ENCODE measurements around the gene SLC6A18. TPM values are rescaled to one million over a fixed set of nuclear protein-coding genes. Genes with fewer than 3 reads are reported as not detected.

Gene SLC6A18
- total RNA-seq, 2 donors from 2014 or later: 0.11 TPM; not detected in 1

- ATAC-seq (peak; percentile 0), DNase-seq (peak in 1 of 2 donors; percentile 16)
- intact Hi-C loops (cut with DNase I, micrococcal nuclease): no loop called here
Measured at GRCh38 chr5:1200495-1201326, 24.5 kb upstream of the SLC6A18 start.

DNA sequence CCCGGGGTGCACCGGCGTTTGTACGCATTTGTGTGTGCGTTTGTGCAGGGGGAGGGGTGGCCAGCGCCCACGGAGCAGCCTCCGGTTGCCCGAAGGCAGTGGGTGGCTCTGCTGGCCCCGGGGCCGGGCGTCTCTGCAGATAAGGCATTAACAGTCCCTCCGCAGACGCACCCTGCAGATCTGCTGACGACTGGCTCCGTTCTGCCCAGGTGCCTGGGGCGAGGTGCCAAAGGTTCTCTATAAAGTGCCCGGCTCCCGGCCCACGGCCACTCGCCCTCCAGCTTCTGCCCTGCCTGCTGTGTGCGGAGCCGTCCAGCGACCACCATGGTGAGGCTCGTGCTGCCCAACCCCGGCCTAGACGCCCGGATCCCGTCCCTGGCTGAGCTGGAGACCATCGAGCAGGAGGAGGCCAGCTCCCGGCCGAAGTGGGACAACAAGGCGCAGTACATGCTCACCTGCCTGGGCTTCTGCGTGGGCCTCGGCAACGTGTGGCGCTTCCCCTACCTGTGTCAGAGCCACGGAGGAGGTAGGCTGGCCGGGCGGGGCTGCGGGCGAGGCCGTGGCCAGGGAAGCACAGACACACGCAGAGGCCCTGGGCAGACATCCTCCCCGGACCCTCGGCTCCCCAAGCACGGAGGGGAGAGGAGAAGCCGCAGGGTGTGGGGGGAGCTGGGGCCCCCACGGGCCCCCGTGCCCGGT is 23.7 kb upstream of the SLC6A18 start, which contains the start of gene SLC6A19:
SLC6A19 (plus strand) TSS at position 269 of the 699 bp plus-strand sequence; CDS start at position 325, 56 bp downstream.
- DNase-seq (peak; percentile 27 to 47), ATAC-seq (peak; percentile 72)
- intact Hi-C loops (cut with DNase I, micrococcal nuclease): no loop called here

GRCh38 chr5:1202026-1202797 is 23.0 kb upstream of the SLC6A18 start:
- ATAC-seq (peak; percentile 15), DNase-seq (peak in 1 of 2 donors; percentile 21)
- intact Hi-C loops (cut with DNase I, micrococcal nuclease): no loop called here

GRCh38 chr5:1202798-1203185 is 22.4 kb upstream of the SLC6A18 start:
- no peak for ATAC-seq
- intact Hi-C loops (cut with DNase I, micrococcal nuclease): no loop called here
- peak in 1 of 2 donors; percentile 9 for DNase-seq

DNA sequence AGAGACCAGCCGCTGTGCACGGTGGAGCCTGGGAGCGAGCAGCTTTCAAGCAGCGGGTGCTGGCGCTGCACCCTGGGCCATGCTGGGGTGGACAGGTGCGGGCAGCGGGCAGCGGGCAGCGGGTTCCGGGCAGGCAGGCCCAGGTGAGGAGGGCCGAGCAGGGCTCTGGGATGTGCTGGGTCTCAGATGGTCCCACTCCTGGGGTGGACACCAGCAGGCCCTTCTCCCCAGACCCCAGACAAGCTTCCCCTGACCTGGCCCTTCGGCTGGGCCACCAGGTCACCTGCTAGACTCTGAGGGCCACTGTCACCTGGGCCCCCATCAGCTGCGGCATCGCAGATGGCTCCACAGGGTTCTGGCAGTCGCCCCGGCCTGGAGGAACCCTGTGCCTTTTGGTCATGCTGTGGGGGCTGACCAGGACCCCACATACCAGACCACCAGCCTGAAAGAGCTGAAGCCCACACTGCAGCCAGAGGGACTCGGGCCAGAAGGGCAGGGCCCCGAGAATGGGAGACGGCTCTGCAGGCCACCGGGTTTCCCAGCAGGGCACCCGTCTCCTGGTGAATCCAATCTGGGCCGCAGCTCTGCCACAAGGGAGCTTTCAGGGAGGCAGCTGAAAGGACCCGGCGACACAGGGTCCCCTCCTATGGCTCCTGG is 21.7 kb upstream of the SLC6A18 start:
- intact Hi-C loops (cut with DNase I, micrococcal nuclease): no loop called here
- ATAC-seq (no peak), DNase-seq (peak in 1 of 2 donors; percentile 22)

- ATAC-seq (no peak), DNase-seq (peak in 1 of 2 donors; percentile 18)
- intact Hi-C loops (cut with DNase I, micrococcal nuclease): no loop called here
Measured at GRCh38 chr5:1203968-1204692, 21.1 kb upstream of the SLC6A18 start.

- DNase-seq (peak in 1 of 2 donors; percentile 28), ATAC-seq (peak; percentile 32)
- intact Hi-C loops (cut with DNase I, micrococcal nuclease): no loop called here
Measured at GRCh38 chr5:1204693-1205242, 20.4 kb upstream of the SLC6A18 start.

GRCh38 chr5:1205255-1206180 is 19.7 kb upstream of the SLC6A18 start:
- intact Hi-C loops (cut with DNase I, micrococcal nuclease): no loop called here
- DNase-seq: no peak
- ATAC-seq: no peak

GRCh38 chr5:1206521-1207412 is 18.4 kb upstream of the SLC6A18 start:
- DNase-seq: no peak
- intact Hi-C loops (cut with DNase I, micrococcal nuclease): no loop called here
- no peak for ATAC-seq

DNA sequence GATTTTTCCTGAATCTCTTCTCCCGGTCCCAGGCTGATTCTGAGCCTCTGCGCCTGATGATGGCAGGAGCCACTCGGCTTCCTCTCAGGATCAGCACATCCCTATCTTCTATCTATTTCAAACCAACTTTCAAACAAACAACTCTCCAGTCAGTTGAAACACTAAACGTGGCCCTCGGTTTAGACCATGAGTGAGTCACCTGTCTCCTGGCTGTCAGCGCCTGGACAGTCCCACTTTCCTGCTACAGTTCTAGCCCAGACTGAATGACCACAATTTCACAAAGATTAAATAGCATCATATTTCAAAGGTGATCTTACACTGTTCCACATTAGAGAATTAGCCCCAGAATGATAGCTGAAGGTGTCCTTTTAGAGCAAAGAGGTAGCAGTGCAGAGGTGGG is 17.6 kb upstream of the SLC6A18 start:
- ATAC-seq (no peak), DNase-seq (no peak)
- intact Hi-C loops (cut with DNase I, micrococcal nuclease): no loop called here

DNA sequence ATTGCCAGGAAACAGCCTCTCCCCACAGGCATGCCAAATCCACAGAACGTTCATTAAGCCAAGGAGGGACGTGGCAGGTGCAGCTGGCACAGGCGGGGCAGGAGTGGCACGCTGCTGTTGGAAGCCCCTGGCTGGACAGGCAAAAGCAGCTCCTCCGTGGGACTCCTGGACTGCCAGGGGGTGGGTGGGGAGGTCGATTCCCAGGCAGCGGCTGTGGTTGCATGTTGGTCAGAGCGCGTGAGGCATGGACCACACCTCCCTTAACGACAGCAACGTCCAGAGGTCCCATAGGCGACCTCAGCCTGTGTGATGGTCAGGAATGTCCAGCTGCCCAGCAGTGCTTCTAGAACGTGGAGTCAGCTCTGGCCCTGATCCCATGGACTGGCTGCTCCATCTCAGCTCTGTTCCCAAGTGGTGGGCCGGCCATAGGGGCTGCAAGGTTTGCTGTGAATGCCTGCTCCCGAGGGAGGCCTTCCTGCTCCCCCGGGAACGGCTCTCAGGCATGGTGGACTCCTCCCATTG is 16.9 kb upstream of the SLC6A18 start:
- ATAC-seq (no peak), DNase-seq (no peak)
- intact Hi-C loops (cut with DNase I, micrococcal nuclease): no loop called here

DNA sequence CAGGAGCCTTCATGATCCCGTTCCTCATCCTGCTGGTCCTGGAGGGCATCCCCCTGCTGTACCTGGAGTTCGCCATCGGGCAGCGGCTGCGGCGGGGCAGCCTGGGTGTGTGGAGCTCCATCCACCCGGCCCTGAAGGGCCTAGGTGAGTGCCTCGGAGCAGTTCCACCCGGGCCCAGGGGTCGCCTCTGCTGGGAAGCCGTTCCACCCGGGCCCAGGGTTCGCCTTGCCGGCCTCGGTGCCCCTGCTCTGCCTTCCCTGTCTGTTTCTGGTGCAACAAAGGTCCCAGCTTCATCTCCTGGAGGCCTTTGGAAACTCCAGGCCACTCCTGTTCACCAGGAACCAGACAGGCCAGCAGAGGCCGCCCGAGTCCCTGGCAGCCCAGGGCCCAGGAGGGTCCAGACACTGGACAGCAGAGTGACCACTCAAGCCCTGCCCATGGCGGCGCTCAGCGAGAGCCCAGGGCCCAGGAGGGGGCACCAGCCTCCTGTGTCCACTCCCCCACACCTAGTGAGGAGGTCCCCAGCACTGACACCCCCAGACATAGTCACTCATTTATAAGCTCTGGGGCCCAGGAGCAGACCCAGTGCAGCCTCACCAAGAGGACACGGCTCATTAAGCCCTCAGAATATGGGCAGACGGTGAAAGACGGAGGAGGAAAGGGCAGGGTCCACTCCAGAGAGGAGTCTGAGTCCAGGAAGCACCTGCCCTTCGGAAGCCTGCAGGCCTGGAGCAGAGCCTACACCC is 16.3 kb upstream of the SLC6A18 start:
- intact Hi-C loops (cut with DNase I, micrococcal nuclease): no loop called here
- ATAC-seq: peak; percentile 78
- peak in 1 of 2 donors; percentile 62 for DNase-seq

- ATAC-seq (no peak), DNase-seq (no peak)
- intact Hi-C loops (cut with DNase I, micrococcal nuclease): no loop called here
Measured at GRCh38 chr5:1209489-1209852, 15.7 kb upstream of the SLC6A18 start.

DNA sequence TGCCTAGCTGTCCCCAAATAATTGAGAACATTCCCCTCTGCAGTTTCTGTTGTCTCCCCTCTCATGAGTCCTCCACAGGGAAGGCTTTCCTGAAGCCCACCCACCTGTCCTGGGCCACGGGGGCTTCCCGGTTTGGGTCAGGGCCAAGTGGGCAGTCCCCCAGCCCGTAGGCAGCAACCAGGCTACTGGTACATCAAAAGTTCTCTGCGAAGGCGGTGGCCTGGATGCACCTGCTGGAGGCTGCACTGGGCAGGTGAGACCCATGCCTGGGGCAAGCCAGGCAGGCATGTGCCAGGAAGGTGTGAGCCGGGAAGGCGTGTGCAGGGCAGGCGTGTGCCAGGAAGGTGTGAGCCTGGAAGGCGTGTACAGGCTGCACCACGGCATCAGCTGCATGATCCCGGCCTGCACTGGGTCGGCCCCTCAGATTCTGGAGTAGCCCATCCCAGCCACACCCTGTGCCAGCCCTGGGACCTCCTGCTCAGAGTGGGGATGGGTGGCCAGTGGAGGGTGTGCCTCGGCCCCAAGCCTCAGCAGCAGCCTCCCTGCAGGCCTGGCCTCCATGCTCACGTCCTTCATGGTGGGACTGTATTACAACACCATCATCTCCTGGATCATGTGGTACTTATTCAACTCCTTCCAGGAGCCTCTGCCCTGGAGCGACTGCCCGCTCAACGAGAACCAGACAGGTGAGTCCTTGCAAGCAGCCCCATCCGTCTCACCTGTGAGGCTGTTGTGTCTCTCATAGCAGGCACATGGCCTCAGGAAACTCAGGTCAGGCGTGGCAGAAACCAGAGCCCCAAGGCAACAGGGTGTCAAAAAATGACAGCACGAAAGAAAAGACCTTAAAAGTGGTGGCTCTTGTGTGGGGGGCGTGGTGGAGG is 15.0 kb upstream of the SLC6A18 start:
- intact Hi-C loops (cut with DNase I, micrococcal nuclease): no loop called here
- ATAC-seq: peak; percentile 31

More for the DNA sequence above, 15.0 kb upstream of the SLC6A18 start:
- no peak for DNase-seq

Measured in left colon (tissue), 2 donors.